GM19452 (cell line): ENCODE data around the gene PLXNA4.

Experiments
- ATAC-seq: cut with Tn5 transposase; IDR thresholded peaks from one replicate; pipeline ENCODE4 v1.9.1; 2021; ENCODE audit not compliant: unreplicated experiment

The PLXNA4 gene

DNA sequence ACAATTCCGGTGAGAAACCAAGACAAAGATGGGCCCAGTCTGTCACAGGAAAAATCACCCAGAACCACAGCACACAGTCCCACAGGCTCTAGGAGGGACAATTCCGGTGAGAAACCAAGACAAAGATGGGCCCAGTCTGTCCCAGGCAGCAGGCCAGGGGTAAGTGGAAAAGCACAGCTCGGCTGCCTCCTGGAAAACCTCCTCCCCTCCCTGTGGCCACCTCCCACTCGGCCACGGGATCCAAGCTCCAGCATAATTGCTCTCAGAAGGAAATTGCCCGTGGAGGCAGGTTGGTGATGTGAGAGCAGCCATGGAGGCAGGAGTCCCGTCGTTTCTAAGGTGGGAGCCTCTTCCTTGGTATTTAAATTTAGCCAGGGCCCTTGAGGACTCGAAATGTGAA, 95.7 kb downstream of the PLXNA4 start:
- no peak for ATAC-seq

- ATAC-seq, result no peak
Observed at GRCh38 chr7:132476541-132476940, 99.7 kb downstream of the PLXNA4 start.

DNA sequence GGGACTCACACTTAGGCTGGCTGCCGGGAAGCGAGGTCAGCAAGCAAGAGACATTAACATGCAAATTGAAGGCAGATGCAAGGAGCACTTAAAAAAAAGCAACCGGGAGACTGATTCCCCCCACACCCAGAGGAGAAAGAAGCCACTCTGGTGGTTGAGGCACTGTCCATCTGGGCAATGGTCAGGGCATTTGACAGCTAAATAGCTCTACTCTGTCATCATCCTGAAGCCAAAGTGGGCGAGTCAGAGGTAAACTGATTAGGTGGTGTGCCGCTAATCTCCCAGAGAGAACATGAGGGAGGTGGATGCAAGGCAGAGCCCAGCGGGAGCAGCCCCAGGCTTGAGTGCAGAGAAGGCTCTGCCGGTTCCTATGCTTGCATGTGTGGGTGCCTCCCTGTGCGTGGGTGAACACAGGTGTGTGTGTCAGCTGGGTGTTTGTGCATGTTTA, 100.6 kb downstream of the PLXNA4 start:
- ATAC-seq, result no peak

- ATAC-seq, result no peak
Observed at GRCh38 chr7:132475037-132475668, 101.1 kb downstream of the PLXNA4 start.

DNA sequence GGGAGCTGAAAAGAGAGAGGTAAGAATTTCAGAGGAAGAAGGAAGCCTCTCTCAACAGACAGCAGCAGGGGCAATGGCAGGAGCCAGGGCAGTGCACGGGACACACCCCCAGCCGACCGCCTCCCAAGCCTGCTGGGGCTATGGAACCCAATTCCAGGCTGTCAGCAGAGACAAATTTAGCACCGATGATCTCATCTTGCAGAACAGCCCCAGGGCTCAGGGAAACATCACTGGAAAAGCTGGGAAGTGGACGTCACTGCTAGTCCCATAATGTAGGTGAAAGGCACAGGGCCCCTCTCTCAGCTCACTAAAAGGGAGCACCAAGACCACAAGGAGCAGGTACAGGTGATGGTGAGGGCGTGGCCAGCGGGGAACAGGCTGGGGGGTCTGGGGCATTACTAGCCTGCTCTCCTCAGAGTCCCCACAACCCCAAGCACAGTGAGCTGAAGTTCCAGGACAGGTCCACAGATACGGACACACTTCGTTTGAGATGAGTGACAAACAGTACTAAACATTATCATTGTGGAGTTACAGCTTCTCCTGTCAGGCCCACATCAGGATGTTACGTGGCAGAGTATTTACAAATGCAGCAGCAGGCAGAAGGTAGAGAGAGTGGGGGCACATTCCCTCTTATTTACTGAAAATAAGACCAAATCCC, 103.7 kb downstream of the PLXNA4 start:
- no peak for ATAC-seq

GRCh38 chr7:132471515-132471914, 104.8 kb downstream of the PLXNA4 start:
- ATAC-seq, result no peak

- ATAC-seq, result no peak
Observed at GRCh38 chr7:132469681-132470080, 106.6 kb downstream of the PLXNA4 start.

GRCh38 chr7:132469264-132469663, 107.0 kb downstream of the PLXNA4 start:
- no peak for ATAC-seq

- ATAC-seq, result no peak
Observed at GRCh38 chr7:132466367-132466766, 109.9 kb downstream of the PLXNA4 start.

GRCh38 chr7:132465516-132465915, 110.8 kb downstream of the PLXNA4 start:
- ATAC-seq, result no peak

GRCh38 chr7:132464740-132465139, 111.5 kb downstream of the PLXNA4 start:
- no peak for ATAC-seq

- ATAC-seq, result no peak
Observed at GRCh38 chr7:132463922-132464321, 112.3 kb downstream of the PLXNA4 start.

- no peak for ATAC-seq
Observed at GRCh38 chr7:132462478-132462877, 113.8 kb downstream of the PLXNA4 start.

DNA sequence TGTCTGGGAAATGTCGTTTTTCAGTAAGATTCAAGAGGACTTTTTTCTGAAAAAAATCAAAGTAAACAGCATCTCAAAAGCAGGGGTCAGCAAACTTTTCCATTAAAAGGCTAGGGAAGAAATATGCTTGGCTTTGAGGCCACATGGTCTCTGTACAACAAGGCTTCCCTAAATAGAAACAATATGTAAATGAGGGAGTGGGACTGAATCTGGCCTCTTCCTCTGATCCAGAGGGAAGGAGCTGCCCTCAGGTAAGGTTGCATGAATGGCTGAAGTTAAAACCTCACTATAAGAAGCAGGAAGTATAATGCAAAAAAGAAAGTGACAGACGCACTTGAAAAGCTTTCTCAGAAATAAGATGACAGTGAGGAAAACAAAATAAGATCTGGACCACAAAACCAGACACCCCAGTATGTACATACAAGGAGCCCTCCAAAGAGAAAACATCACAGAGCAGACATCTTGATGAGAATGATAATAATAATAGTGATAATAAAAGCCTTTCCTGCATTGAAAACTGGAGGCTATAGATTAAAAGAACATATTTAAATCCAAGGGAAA, 115.2 kb downstream of the PLXNA4 start:
- ATAC-seq, result no peak

- no peak for ATAC-seq
Observed at GRCh38 chr7:132458729-132459128, 117.5 kb downstream of the PLXNA4 start.

DNA sequence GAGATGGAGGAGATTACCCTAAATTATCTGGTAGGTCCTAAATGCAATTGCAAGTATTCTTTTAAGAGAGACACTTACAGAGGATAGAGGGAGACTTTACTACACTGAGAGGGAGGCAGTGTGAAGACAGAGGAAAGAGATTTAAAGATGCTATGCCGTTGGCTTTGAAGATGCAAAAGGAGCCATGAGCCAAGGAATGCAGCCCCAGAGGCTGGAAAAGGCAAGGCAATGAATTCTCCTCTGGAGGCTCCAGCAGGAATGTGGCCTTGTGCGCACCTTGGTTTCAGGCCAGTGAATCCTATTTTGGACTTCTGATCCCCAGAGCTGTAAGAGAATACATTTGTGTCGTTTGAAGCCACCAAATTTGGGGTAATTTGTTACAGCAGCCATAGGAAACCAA, 118.6 kb downstream of the PLXNA4 start:
- ATAC-seq, result no peak

DNA sequence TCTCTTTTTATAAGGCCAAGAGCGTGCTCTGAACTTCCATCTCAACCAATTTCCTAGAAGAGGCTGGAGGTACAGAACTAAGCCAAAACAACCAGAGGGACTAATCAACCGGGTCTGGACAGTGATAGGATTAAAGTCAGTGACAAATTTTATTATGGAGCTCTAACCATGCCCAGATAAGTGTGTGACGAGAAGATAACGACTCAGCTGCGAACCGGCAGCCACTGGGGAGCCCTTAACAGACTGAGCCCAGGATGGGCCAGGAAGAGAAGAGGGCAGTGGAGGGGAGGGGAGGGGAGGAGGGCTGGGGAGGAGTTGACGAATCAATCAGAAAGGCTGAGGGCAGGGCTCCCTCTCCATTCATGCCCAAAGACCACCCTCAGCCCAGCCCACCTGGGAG, 119.9 kb downstream of the PLXNA4 start:
- ATAC-seq, result no peak

- no peak for ATAC-seq
Observed at GRCh38 chr7:132455378-132455777, 120.9 kb downstream of the PLXNA4 start.

GRCh38 chr7:132453826-132454225, 122.4 kb downstream of the PLXNA4 start:
- no peak for ATAC-seq

- ATAC-seq, result no peak
Observed at GRCh38 chr7:132451161-132451560, 125.1 kb downstream of the PLXNA4 start.

GRCh38 chr7:132450696-132451095, 125.6 kb downstream of the PLXNA4 start:
- ATAC-seq, result no peak

DNA sequence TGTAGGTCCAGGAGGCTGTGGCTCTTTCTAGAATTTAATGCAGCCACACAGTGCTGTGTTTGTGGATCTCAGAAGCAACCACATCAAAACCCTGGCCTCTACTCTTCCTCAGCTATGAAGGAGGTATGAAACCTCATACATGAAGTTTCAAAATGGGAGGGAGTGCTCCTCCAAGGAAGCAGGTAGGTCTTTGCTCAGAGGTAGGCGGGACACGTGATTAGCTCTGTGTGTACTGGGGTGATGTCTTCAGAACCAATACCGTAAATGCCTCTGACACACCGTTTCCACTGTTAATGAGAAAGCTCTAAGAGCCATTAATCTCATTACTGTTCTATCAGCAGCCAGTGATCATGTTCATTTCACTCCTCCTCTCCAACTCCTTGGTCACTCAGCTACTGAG, 126.1 kb downstream of the PLXNA4 start:
- ATAC-seq, result no peak
